ENCODE results near the gene RASA3.

DNA sequence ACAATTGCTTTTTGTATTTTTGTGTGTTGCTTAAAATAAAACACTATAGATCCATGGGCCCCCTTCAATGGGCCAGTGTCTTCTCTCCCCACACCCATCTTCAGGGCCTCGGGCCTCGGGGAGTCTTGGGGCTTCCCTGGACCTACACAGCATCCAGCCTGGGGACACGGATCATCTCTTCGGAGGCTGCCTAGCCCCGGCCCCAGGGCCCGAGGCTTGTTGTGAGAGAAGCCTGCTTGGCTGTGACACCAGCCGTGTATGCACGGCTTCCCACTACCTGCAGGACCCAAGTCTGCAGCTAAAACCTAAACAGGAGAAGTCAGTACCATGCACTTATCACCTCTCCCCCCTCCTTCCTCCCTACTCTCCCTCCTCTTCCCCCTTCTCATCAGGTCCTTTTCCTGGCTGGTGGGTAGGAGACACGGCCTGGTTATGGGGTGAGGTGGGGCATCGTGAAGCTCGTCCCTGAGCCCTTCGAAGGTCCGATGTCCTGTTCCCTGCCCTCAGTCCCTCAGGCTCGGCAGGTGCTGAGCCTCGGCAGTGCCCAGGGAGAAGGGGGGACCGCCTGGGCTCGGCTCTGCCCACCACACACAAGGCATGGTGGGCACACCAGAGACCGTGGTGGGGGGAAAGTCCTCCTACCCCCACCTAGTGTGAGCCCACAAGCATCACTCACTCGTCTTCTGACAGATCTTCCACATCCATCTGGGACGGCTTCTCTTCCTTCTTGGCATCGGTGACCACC lies 168.0 kb downstream of the RASA3 start:
- TF ChIP-seq CTCF (conservative IDR thresholded peaks at IDR 0.05; ENCODE audit: low read depth, low read length) (no peak), EZH2phosphoT487 (IDR thresholded peaks at IDR 0.05; ENCODE audit: borderline replicate concordance, low read length) (no peak), EZH2 (IDR thresholded peaks at IDR 0.05; ENCODE audit: low read length, unreplicated experiment) (no peak)
